Naive thymus-derived CD8-positive, alpha-beta T cell (primary cell): ENCODE measurements around the gene RELN. TPM values are rescaled to one million over a fixed set of nuclear protein-coding genes. Genes with fewer than 3 reads are reported as not detected.
"Not testable (repeated sequence)": the region's sequence is repeated elsewhere in the genome, so short reads cannot be mapped to it uniquely, and the experiment has no call there.

ENCODE experiments used
- ATAC-seq, 2 donors: fragments of 150-1000 bp; cut with Tn5 transposase in 1 of 2; sonication (Bioruptor Pico), chemical (Tn5 transposase) in 1 of 2; 1 replicate in 1 of 2; 2 replicates in 1 of 2; pipeline ENCODE4 v1.10.0; 2021; ENCODE audit warnings: mild to moderate bottlenecking in 2 of 2, moderate library complexity in 2 of 2
- POLR2A ChIA-PET: fragments of 350-600 bp; sonication (Branson Sonifier 250); formaldehyde crosslinking; loops from one replicate; lab custom pipeline; 2021; ENCODE audit warnings: antibody characterized with exemption; lab: Charles Lee
- DNase-seq, 10 donors: peaks; one replicate each; pipeline versions ENCODE4 v3.0.0 to v3.0.0-alpha.2; 2020 to 2022
- H3K27ac Mint-ChIP-seq, 10 donors: one replicate each; pipeline ENCODE4 v1.8.0; 2020 to 2022; ENCODE audit warnings: mild to moderate bottlenecking in 10 of 10, mixed read lengths in 10 of 10, moderate library complexity in 4 of 10, inconsistent platforms in 1 of 10
- H3K27me3 Mint-ChIP-seq, 5 donors: one replicate each; pipeline ENCODE4 v1.8.0; 2021 to 2022; ENCODE audit warnings: mixed read lengths in 5 of 5
- H3K36me3 Mint-ChIP-seq, 3 donors: one replicate each; pipeline ENCODE4 v1.8.0; 2020 to 2022; ENCODE audit warnings: mixed read lengths in 3 of 3, mild to moderate bottlenecking in 2 of 3, inconsistent platforms in 1 of 3
- H3K4me1 Mint-ChIP-seq, 4 donors: one replicate each; pipeline ENCODE4 v1.8.0; 2021 to 2022; ENCODE audit warnings: mixed read lengths in 4 of 4
- H3K4me3 Mint-ChIP-seq, 10 donors: one replicate each; pipeline ENCODE4 v1.8.0; 2020 to 2022; ENCODE audit warnings: mild to moderate bottlenecking in 10 of 10, mixed read lengths in 10 of 10, moderate library complexity in 6 of 10, inconsistent platforms in 1 of 10
- H3K9me3 Mint-ChIP-seq, 9 donors: one replicate each; pipeline ENCODE4 v1.8.0; 2020 to 2022; ENCODE audit warnings: mixed read lengths in 9 of 9, mild to moderate bottlenecking in 3 of 9, inconsistent platforms in 1 of 9, moderate library complexity in 1 of 9
- polyA plus RNA-seq, 3 donors: library from polyadenylated mRNA; unstranded; fragments of 300-500 nt; fragmentation: Illumina TruSeq; gene quantifications; one replicate each; pipeline ENCODE4 v1.2.3, GENCODE V29; 2021
- total RNA-seq, 8 experiments: library from RNA in 2 of 8; stranded (reverse) in 2 of 8; gene quantifications; one replicate each; pipeline ENCODE4 v1.2.3 and lab custom pipeline; 2021 to 2026

The RELN gene
- total and polyA plus RNA-seq, 5 experiments from 2014 or later = not detected

- ATAC-seq (no peak), DNase-seq (no peak)
- H3K36me3 Mint-ChIP-seq = peaks cover 0 to 2% (median 0%) of the 10 kb centered on the region in 3 donors
- H3K27me3 Mint-ChIP-seq = peaks cover 7 to 11% (median 10%) of the 10 kb centered on the region in 5 donors
- H3K4me3 Mint-ChIP-seq = no peak overlapping the region
- POLR2A ChIA-PET = no interaction called here
- H3K4me1 Mint-ChIP-seq = no peaks in the 10 kb centered on the region
- no peak overlapping the region for H3K27ac Mint-ChIP-seq
- H3K9me3 Mint-ChIP-seq = peaks cover 0 to 1% (median 0%) of the 10 kb centered on the region in 9 donors
Observed at GRCh38 chr7:103501206-103501605, 488.3 kb downstream of the RELN start.

- peaks cover 0 to 2% (median 0%) of the 10 kb centered on the region in 3 donors for H3K36me3 Mint-ChIP-seq
- H3K27me3 Mint-ChIP-seq = peaks cover 0 to 6% (median 2%) of the 10 kb centered on the region in 5 donors
- ATAC-seq = no peak
- no peak overlapping the region for H3K4me3 Mint-ChIP-seq
- DNase-seq = no peak
- POLR2A ChIA-PET = no interaction called here
- no peak overlapping the region for H3K27ac Mint-ChIP-seq
- no peaks in the 10 kb centered on the region for H3K9me3 Mint-ChIP-seq
- H3K4me1 Mint-ChIP-seq = no peaks in the 10 kb centered on the region
Observed at GRCh38 chr7:103499976-103500375, 489.5 kb downstream of the RELN start.

GRCh38 chr7:103487419-103487818 lies 502.0 kb downstream of the RELN start:
- peaks cover 5 to 16% (median 13%) of the 10 kb centered on the region in 5 donors for H3K27me3 Mint-ChIP-seq
- ATAC-seq (no peak), DNase-seq (no peak)
- POLR2A ChIA-PET = no interaction called here
- no peak overlapping the region for H3K27ac Mint-ChIP-seq
- H3K4me1 Mint-ChIP-seq = no peaks in the 10 kb centered on the region
- no peaks in the 10 kb centered on the region for H3K9me3 Mint-ChIP-seq
- no peaks in the 10 kb centered on the region for H3K36me3 Mint-ChIP-seq
- no peak overlapping the region for H3K4me3 Mint-ChIP-seq

DNA sequence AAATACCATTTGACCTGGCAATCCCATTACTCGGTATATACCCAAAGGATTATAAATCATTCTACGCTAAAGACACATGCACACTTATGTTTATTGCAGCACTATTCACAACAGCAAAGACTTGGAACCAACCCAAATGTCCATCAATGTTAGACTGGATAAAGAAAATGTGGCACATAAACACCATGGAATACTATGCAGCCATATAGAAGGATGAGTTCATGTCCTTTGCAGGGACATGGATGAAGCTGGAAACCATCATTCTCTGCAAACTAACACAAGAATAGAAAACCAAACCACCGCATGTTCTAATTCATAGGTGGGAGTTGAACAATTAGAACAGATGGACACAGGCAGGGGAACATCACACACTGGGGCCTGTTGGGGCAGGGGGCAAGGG lies 502.6 kb downstream of the RELN start:
- POLR2A ChIA-PET = interaction anchor here (0.7 kb wide), 1 partner anchor 366 kb away, joined by 4 read pairs; no protein-coding TSS in a partner anchor
- H3K4me1 Mint-ChIP-seq, ATAC-seq: not testable (repeated sequence)

GRCh38 chr7:103480771-103481170 lies 508.7 kb downstream of the RELN start:
- H3K9me3 Mint-ChIP-seq = no peaks in the 10 kb centered on the region
- H3K27ac Mint-ChIP-seq = no peak overlapping the region
- H3K27me3 Mint-ChIP-seq = peaks cover 0 to 16% (median 15%) of the 10 kb centered on the region in 5 donors
- no peak overlapping the region for H3K4me3 Mint-ChIP-seq
- no peaks in the 10 kb centered on the region for H3K4me1 Mint-ChIP-seq
- POLR2A ChIA-PET = no interaction called here
- DNase-seq = no peak
- ATAC-seq = no peak
- H3K36me3 Mint-ChIP-seq = no peaks in the 10 kb centered on the region

More for the DNA sequence above, 502.6 kb downstream of the RELN start:
- not testable (repeated sequence) for DNase-seq, H3K4me3 Mint-ChIP-seq, H3K9me3 Mint-ChIP-seq, H3K27ac Mint-ChIP-seq, H3K36me3 Mint-ChIP-seq
- peaks cover 6 to 20% (median 13%) of the 10 kb centered on the region in 5 donors for H3K27me3 Mint-ChIP-seq

- peaks cover 0 to 5% (median 0%) of the 10 kb centered on the region in 4 donors for H3K4me1 Mint-ChIP-seq
- H3K9me3 Mint-ChIP-seq = no peaks in the 10 kb centered on the region
- H3K27me3 Mint-ChIP-seq = peaks cover 19 to 39% (median 22%) of the 10 kb centered on the region in 5 donors
- no peak for DNase-seq
- H3K36me3 Mint-ChIP-seq = no peaks in the 10 kb centered on the region
- H3K4me3 Mint-ChIP-seq = no peak overlapping the region
- peak in 1 of 2 donors; percentile 32 for ATAC-seq
- POLR2A ChIA-PET = no interaction called here
- H3K27ac Mint-ChIP-seq = no peak overlapping the region
Observed at GRCh38 chr7:103474956-103475355, 514.5 kb downstream of the RELN start.

- no peak for ATAC-seq
- no peaks in the 10 kb centered on the region for H3K4me1 Mint-ChIP-seq
Observed at GRCh38 chr7:103469095-103469948, 520.1 kb downstream of the RELN start.

DNA sequence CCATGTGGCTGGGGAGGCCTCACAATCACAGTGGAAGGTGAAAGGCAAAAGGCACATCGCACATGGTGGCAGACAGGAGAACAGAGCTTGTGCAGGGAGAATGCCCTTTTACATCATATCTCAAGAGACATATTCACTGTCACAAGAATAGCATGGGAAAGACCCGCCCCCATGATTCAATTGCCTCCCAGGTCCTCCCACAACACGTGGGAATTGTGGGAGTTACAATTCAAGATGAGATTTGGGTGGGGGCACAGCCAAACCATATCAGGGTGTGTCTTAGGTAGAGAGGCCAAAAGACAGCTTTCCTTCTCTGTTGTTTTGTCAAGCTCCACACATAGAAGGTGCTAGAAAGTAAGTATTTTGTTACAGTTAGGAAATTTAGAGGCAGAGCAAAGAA lies 522.6 kb downstream of the RELN start:
- peaks cover 0 to 1% (median 0%) of the 10 kb centered on the region in 9 donors for H3K9me3 Mint-ChIP-seq
- no peak for DNase-seq
- POLR2A ChIA-PET = no interaction called here
- no peak for ATAC-seq
- no peaks in the 10 kb centered on the region for H3K4me1 Mint-ChIP-seq
- H3K27me3 Mint-ChIP-seq = peaks cover 18 to 29% (median 20%) of the 10 kb centered on the region in 5 donors
- no peak overlapping the region for H3K4me3 Mint-ChIP-seq
- H3K27ac Mint-ChIP-seq = no peak overlapping the region
- H3K36me3 Mint-ChIP-seq = no peaks in the 10 kb centered on the region

More at GRCh38 chr7:103469095-103469948, 520.1 kb downstream of the RELN start:
- Mint-ChIP-seq H3K9me3 (no peaks in the 10 kb centered on the region), H3K4me3 (no peak overlapping the region), H3K36me3 (no peaks in the 10 kb centered on the region), H3K27ac (no peak overlapping the region), H3K27me3 (peaks cover 17 to 39% (median 19%) of the 10 kb centered on the region in 5 donors)
- no peak for DNase-seq
- POLR2A ChIA-PET = interaction anchor here (0.7 kb wide), 1 partner anchor 23 kb away, joined by 3 read pairs; no protein-coding TSS in a partner anchor

GRCh38 chr7:103462358-103462757 lies 527.1 kb downstream of the RELN start:
- H3K36me3 Mint-ChIP-seq = no peaks in the 10 kb centered on the region
- POLR2A ChIA-PET = no interaction called here
- ATAC-seq (no peak), DNase-seq (no peak)
- no peaks in the 10 kb centered on the region for H3K4me1 Mint-ChIP-seq
- peaks cover 0 to 3% (median 0%) of the 10 kb centered on the region in 9 donors for H3K9me3 Mint-ChIP-seq
- no peak overlapping the region for H3K4me3 Mint-ChIP-seq
- no peak overlapping the region for H3K27ac Mint-ChIP-seq
- peaks cover 11 to 32% (median 17%) of the 10 kb centered on the region in 5 donors for H3K27me3 Mint-ChIP-seq

GRCh38 chr7:103447073-103447960 lies 542.1 kb downstream of the RELN start:
- peak overlapping the region in 8 of 10 donors; percentile 18 to 77 (median 68) for H3K4me3 Mint-ChIP-seq
- peaks cover 0 to 10% (median 6%) of the 10 kb centered on the region in 3 donors for H3K36me3 Mint-ChIP-seq
- peak overlapping the region in 1 of 10 donors; percentile 29 for H3K27ac Mint-ChIP-seq
- H3K27me3 Mint-ChIP-seq = peaks cover 45 to 89% (median 60%) of the 10 kb centered on the region in 5 donors
- peaks cover 7 to 31% (median 20%) of the 10 kb centered on the region in 4 donors for H3K4me1 Mint-ChIP-seq
- peaks cover 4 to 28% (median 14%) of the 10 kb centered on the region in 9 donors for H3K9me3 Mint-ChIP-seq
- DNase-seq (peak in 4 of 10 donors; percentile 6 to 22 (median 14)), ATAC-seq (peak; percentile 47 to 65)
- POLR2A ChIA-PET = no interaction called here

- Mint-ChIP-seq H3K27me3 (peaks cover 42 to 89% (median 53%) of the 10 kb centered on the region in 5 donors), H3K4me3 (peak within 1 kb of the TSS; percentile 74 to 95 (median 79)), H3K9me3 (peaks cover 0 to 16% (median 3%) of the 10 kb centered on the region in 9 donors), H3K36me3 (peaks cover 0 to 3% (median under 1%) of the 10 kb centered on the region in 3 donors), H3K4me1 (peaks cover 7 to 31% (median 20%) of the 10 kb centered on the region in 4 donors), H3K27ac (peak within 1 kb of the TSS in 1 of 10 donors; percentile 81)
- DNase-seq = no peak
- ATAC-seq = peak; percentile 76 to 81
- POLR2A ChIA-PET = no interaction called here
Observed at GRCh38 chr7:103446049-103446520, 543.4 kb downstream of the RELN start, which contains the start of gene SLC26A5. Gene SLC26A5, minus strand, starts transcription at chr7:103446207. Its CDS starts 24,693 bp downstream, at chr7:103421514.
